B cell (primary cell): ENCODE results near the gene RMND1. TPM values are rescaled to one million over a fixed set of nuclear protein-coding genes. Genes with fewer than 3 reads are reported as not detected.

Source experiments
- ATAC-seq: fragments of 200-7000 bp; cut with Tn5 transposase; one replicate; pipeline ENCODE4 v1.10.0; 2021; ENCODE audit warnings: low read depth, mild to moderate bottlenecking, moderate number of reproducible peaks, moderate library complexity
- CTCF ChIA-PET: fragments of 350-600 bp; sonication (Branson Sonifier 250); formaldehyde crosslinking; loops from one replicate; lab custom pipeline; 2021; ENCODE audit warnings: antibody characterized with exemption, inconsistent platforms; lab: Charles Lee
- POLR2A ChIA-PET: fragments of 350-600 bp; sonication (Branson Sonifier 250); formaldehyde crosslinking; loops from one replicate; lab custom pipeline; 2021; ENCODE audit warnings: antibody characterized with exemption; lab: Charles Lee
- DNase-seq: peaks from one replicate; pipeline ENCODE4 v3.0.0; 2013
- H2AFZ ChIP-seq: 2 replicates; pipeline ENCODE4 v1.6.1; 2012; ENCODE audit warnings: mild to moderate bottlenecking, low read depth, low read length; ENCODE audit not compliant: insufficient read depth, poor library complexity, severe bottlenecking
- H3K27ac ChIP-seq, 2 donors: 1 replicate in 1 of 2; 2 replicates in 1 of 2; pipeline ENCODE4 v1.5.1; 2012 to 2013; ENCODE audit warnings: low read length in 2 of 2, mild to moderate bottlenecking in 2 of 2, moderate library complexity in 1 of 2
- H3K27me3 ChIP-seq, 4 experiments: fragments of 200-600 bp in 1 of 4; sonication (generic) in 1 of 4; replicated peaks in 1 of 4; 1 replicate in 2 of 4; 2 replicates in 2 of 4; pipeline versions ENCODE4 v1.6.1 to v1.7.0; 2013 to 2016; ENCODE audit warnings: low read length in 3 of 4, mild to moderate bottlenecking in 2 of 4, mixed read lengths in 1 of 4, moderate library complexity in 1 of 4; ENCODE audit not compliant: insufficient read depth in 4 of 4, control insufficient read depth in 3 of 4; ENCODE audit errors: control extremely low read depth in 1 of 4
- H3K36me3 ChIP-seq, 2 experiments: replicated peaks in 1 of 2; 1 replicate in 1 of 2; 2 replicates in 1 of 2; pipeline versions ENCODE4 v1.6.1 to v1.7.1; 2013; ENCODE audit warnings: low read length in 1 of 2; ENCODE audit not compliant: insufficient read depth in 2 of 2, control insufficient read depth in 1 of 2; ENCODE audit errors: control extremely low read depth in 1 of 2, extremely low read depth in 1 of 2
- H3K4me1 ChIP-seq, 2 donors: fragments of 200-600 bp in 1 of 2; sonication (generic) in 1 of 2; 1 replicate in 1 of 2; 2 replicates in 1 of 2; pipeline versions ENCODE4 v1.5.1 to v1.6.1; 2013 to 2017; ENCODE audit warnings: low read length in 2 of 2; ENCODE audit not compliant: control insufficient read depth in 2 of 2, insufficient read depth in 2 of 2
- H3K4me2 ChIP-seq: replicated peaks from 2 replicates; pipeline ENCODE3; 2012; ENCODE audit warnings: mild to moderate bottlenecking, low read depth, low read length; ENCODE audit not compliant: poor library complexity, severe bottlenecking
- H3K4me3 ChIP-seq, 5 experiments: fragments of 200-600 bp in 1 of 5; sonication (generic) in 1 of 5; 1 replicate in 3 of 5; 2 replicates in 2 of 5; pipeline versions ENCODE4 v1.5.1 to v1.7.0; 2011 to 2016; ENCODE audit warnings: low read length in 4 of 5, mild to moderate bottlenecking in 4 of 5, low read depth in 2 of 5, control low read depth in 1 of 5, moderate library complexity in 1 of 5; ENCODE audit not compliant: insufficient read depth in 1 of 5; ENCODE audit errors: control extremely low read depth in 1 of 5, extremely low read depth in 1 of 5
- H3K79me2 ChIP-seq: fragments of 200-600 bp; sonication (generic); one replicate; pipeline ENCODE4 v1.6.0; 2016; ENCODE audit warnings: low read length; ENCODE audit not compliant: control insufficient read depth, insufficient read depth
- H3K9ac ChIP-seq: fragments of 200-600 bp; sonication (generic); 2 replicates; pipeline ENCODE4 v1.6.1; 2017; ENCODE audit warnings: mild to moderate bottlenecking, low read length, moderate library complexity
- H3K9me3 ChIP-seq, 3 donors: one replicate each; pipeline versions ENCODE4 v1.6.1 to v1.7.1; 2013; ENCODE audit warnings: low read length in 2 of 3; ENCODE audit not compliant: control insufficient read depth in 2 of 3, insufficient read depth in 1 of 3; ENCODE audit errors: control extremely low read depth in 1 of 3
- H4K20me1 ChIP-seq: 2 replicates; pipeline ENCODE4 v1.6.0; 2012; ENCODE audit warnings: mild to moderate bottlenecking, low read length; ENCODE audit not compliant: insufficient read depth, control insufficient read depth, poor library complexity, severe bottlenecking
- H3K27ac Mint-ChIP-seq: one replicate; pipeline ENCODE4 v1.8.0; 2021; ENCODE audit warnings: mixed read lengths
- H3K27me3 Mint-ChIP-seq: one replicate; pipeline ENCODE4 v1.8.0; 2021; ENCODE audit warnings: mixed read lengths
- H3K4me1 Mint-ChIP-seq: one replicate; pipeline ENCODE4 v1.8.0; 2021; ENCODE audit warnings: mixed read lengths
- H3K4me3 Mint-ChIP-seq: one replicate; pipeline ENCODE4 v1.8.0; 2021; ENCODE audit warnings: mixed read lengths
- H3K9me3 Mint-ChIP-seq: one replicate; pipeline ENCODE4 v1.8.0; 2022; ENCODE audit warnings: mixed read lengths; ENCODE audit not compliant: insufficient read depth
- EZH2 ChIP-seq: IDR thresholded peaks from 2 replicates; pipeline ENCODE4 v1.6.1; 2012; ENCODE audit warnings: borderline replicate concordance, low read depth, mild to moderate bottlenecking, moderate library complexity, low read length; ENCODE audit not compliant: insufficient read depth, poor library complexity, severe bottlenecking
- WGBS: methylation state at CpG from one replicate; pipeline ENCODE4 v1.1.5; 2013; ENCODE audit warnings: missing lambda C conversion rate; ENCODE audit not compliant: insufficient coverage; 5-methylcytosine and 5-hydroxymethylcytosine counted together
- intact Hi-C: fragments of 100-400 bp; cut with micrococcal nuclease; formaldehyde crosslinking; loops from one replicate; pipeline ENCODE4 v1.10.0; 2022
- polyA plus RNA-seq: library from polyadenylated mRNA; depleted of rRNA; stranded (reverse); fragments of >200 nt; gene quantifications from 2 replicates; pipeline ENCODE4 v1.2.3, GENCODE V29; 2012
- total RNA-seq, 2 donors: library from RNA; stranded (reverse); fragments of 120-200 nt in 1 of 2; gene quantifications; 1 replicate in 1 of 2; 2 replicates in 1 of 2; pipeline versions ENCODE4 v1.2.3 to v1.2.4, GENCODE V29; 2013 to 2022
- TF ChIP-seq, protein P1 (sequence below): fragments of 200-600 bp; IDR thresholded peaks from one replicate; pipeline ENCODE4 v1.8.0; 2022; ENCODE audit warnings: antibody characterized with exemption, mild to moderate bottlenecking

Gene RMND1
- total and polyA plus RNA-seq, 2 donors (not counting 1 experiment from before 2014, with no cell fraction given), result 4.3 to 15.7 TPM

GRCh38 chr6:151490996-151491395 lies 39.1 kb upstream of the RMND1 start:
- peaks cover 38% of the 10 kb centered on the region for H3K27me3 Mint-ChIP-seq

DNA sequence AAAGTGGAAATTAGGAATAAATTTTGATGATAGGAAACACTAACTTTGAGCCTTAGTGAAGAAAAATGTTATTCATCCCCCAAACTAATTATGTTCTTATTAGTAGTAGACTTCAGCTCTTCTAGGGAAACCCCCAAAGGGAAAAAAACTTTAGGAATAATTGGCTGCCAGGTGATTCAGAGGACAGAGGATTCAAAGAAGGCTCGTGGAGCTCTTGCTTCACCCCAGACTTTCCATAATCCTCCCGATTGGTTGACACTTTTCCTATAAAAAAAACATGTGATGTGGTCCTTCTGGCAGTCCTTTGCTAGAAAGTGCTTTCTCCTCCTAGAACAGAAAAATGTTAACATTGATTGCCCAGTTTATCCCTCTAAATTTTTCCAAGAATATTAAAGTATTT lies 36.3 kb upstream of the RMND1 start:
- ChIA-PET CTCF (interaction anchor here (0.5 kb wide), 1 partner anchor 87 kb away, joined by 3 read pairs; no protein-coding TSS in a partner anchor), POLR2A (no interaction called here)
- no peak overlapping the region for H2AFZ ChIP-seq
- Mint-ChIP-seq H3K9me3 (no peaks in the 10 kb centered on the region), H3K27me3 (peaks cover 16% of the 10 kb centered on the region), H3K4me3 (no peak overlapping the region), H3K4me1 (peaks cover 1% of the 10 kb centered on the region), H3K27ac (no peak overlapping the region)
- WGBS, result 63% methylated on average over 2 of the region's 2 CpGs
- H3K4me2 ChIP-seq, result no peak overlapping the region
- ATAC-seq (no peak), DNase-seq (no peak)
- no peaks in the 10 kb centered on the region for H4K20me1 ChIP-seq
- no peaks in the 10 kb centered on the region for H3K9me3 ChIP-seq
- H3K4me1 ChIP-seq, result no peaks in the 10 kb centered on the region
- H3K36me3 ChIP-seq, result no peaks in the 10 kb centered on the region
- intact Hi-C loops, result no loop called here
- H3K4me3 ChIP-seq, result no peak overlapping the region
- TF ChIP-seq, protein P1, sequence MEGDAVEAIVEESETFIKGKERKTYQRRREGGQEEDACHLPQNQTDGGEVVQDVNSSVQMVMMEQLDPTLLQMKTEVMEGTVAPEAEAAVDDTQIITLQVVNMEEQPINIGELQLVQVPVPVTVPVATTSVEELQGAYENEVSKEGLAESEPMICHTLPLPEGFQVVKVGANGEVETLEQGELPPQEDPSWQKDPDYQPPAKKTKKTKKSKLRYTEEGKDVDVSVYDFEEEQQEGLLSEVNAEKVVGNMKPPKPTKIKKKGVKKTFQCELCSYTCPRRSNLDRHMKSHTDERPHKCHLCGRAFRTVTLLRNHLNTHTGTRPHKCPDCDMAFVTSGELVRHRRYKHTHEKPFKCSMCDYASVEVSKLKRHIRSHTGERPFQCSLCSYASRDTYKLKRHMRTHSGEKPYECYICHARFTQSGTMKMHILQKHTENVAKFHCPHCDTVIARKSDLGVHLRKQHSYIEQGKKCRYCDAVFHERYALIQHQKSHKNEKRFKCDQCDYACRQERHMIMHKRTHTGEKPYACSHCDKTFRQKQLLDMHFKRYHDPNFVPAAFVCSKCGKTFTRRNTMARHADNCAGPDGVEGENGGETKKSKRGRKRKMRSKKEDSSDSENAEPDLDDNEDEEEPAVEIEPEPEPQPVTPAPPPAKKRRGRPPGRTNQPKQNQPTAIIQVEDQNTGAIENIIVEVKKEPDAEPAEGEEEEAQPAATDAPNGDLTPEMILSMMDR, result no peak
- no peak for TF ChIP-seq EZH2
- H3K27me3 ChIP-seq, result peaks cover 0 to 7% (median 4%) of the 10 kb centered on the region in 4 experiments
- H3K27ac ChIP-seq, result no peak overlapping the region
- no peak overlapping the region for H3K9ac ChIP-seq
- no peaks in the 10 kb centered on the region for H3K79me2 ChIP-seq

More at GRCh38 chr6:151490996-151491395, 39.1 kb upstream of the RMND1 start:
- no peak for ATAC-seq
- Mint-ChIP-seq H3K4me1 (peaks cover 17% of the 10 kb centered on the region), H3K9me3 (no peaks in the 10 kb centered on the region), H3K27ac (no peak overlapping the region), H3K4me3 (no peak overlapping the region)
- Histone ChIP-seq H3K4me1 (peaks cover 14 to 15% of the 10 kb centered on the region in 2 donors), H3K4me3 (no peak overlapping the region), H2AFZ (no peak overlapping the region), H3K9me3 (no peaks in the 10 kb centered on the region), H3K9ac (no peak overlapping the region), H3K27me3 (peaks cover 0 to 29% (median 22%) of the 10 kb centered on the region in 4 experiments), H3K4me2 (no peak overlapping the region), H3K79me2 (no peaks in the 10 kb centered on the region), H3K36me3 (no peaks in the 10 kb centered on the region), H4K20me1 (no peaks in the 10 kb centered on the region), H3K27ac (no peak overlapping the region)
- intact Hi-C loops, result no loop called here
- 97% methylated on average over 4 of the region's 7 CpGs for WGBS
- CTCF ChIA-PET, result interaction anchor here (1.2 kb wide), 1 partner anchor 15 kb away, joined by 4 read pairs; no protein-coding TSS in a partner anchor
- no peak for TF ChIP-seq EZH2
- TF ChIP-seq, protein P1, result no peak
- POLR2A ChIA-PET, result no interaction called here
- DNase-seq, result no peak
